Epithelial cell of prostate (primary cell): ENCODE measurements around the gene IDUA.
"Not testable (repeated sequence)": the region's sequence is repeated elsewhere in the genome, so short reads cannot be mapped to it uniquely, and the experiment has no call there.

Source experiments
- DNase-seq: peaks from one replicate; pipeline ENCODE4 v3.0.0-alpha.2; 2011; ENCODE audit warnings: low read depth, low spot score
- H3K27ac ChIP-seq: fragments of 450-650 bp; 2 replicates; pipeline ENCODE4 v1.5.1; 2017; ENCODE audit warnings: mild to moderate bottlenecking

Gene IDUA

GRCh38 chr4:999240-999863 is 12.5 kb downstream of the IDUA start:
- DNase-seq, H3K27ac ChIP-seq: not testable (repeated sequence)

GRCh38 chr4:999882-1000425 is 13.1 kb downstream of the IDUA start:
- no peak for DNase-seq
- H3K27ac ChIP-seq = no peak overlapping the region

- no peak overlapping the region for H3K27ac ChIP-seq
- DNase-seq = no peak
Observed at GRCh38 chr4:1000686-1001260, 13.9 kb downstream of the IDUA start.

GRCh38 chr4:1001561-1002130 is 14.8 kb downstream of the IDUA start:
- DNase-seq = no peak
- no peak overlapping the region for H3K27ac ChIP-seq

GRCh38 chr4:1002131-1002630 is 15.3 kb downstream of the IDUA start:
- H3K27ac ChIP-seq = no peak overlapping the region
- no peak for DNase-seq

- DNase-seq = no peak
- no peak overlapping the region for H3K27ac ChIP-seq
Observed at GRCh38 chr4:1002631-1003251, 15.9 kb downstream of the IDUA start.

GRCh38 chr4:1003271-1004070 is 16.6 kb downstream of the IDUA start:
- H3K27ac ChIP-seq = no peak overlapping the region
- DNase-seq = no peak

- no peak for DNase-seq
- no peak overlapping the region for H3K27ac ChIP-seq
Observed at GRCh38 chr4:1004071-1004418, 17.2 kb downstream of the IDUA start.

GRCh38 chr4:1004557-1005485 is 18.0 kb downstream of the IDUA start:
- DNase-seq = no peak

GRCh38 chr4:1006856-1007255 is 20.0 kb downstream of the IDUA start:
- peak overlapping the region; percentile 24 for H3K27ac ChIP-seq
- DNase-seq = no peak

More at GRCh38 chr4:1004557-1005485, 18.0 kb downstream of the IDUA start:
- no peak overlapping the region for H3K27ac ChIP-seq

GRCh38 chr4:1008840-1009541 is 22.1 kb downstream of the IDUA start:
- no peak overlapping the region for H3K27ac ChIP-seq
- DNase-seq = no peak

GRCh38 chr4:1009542-1010394 is 22.9 kb downstream of the IDUA start:
- H3K27ac ChIP-seq = peak overlapping the region; percentile 95
- no peak for DNase-seq

- peak; percentile 87 for DNase-seq
- H3K27ac ChIP-seq = peak overlapping the region; percentile 95
Observed at GRCh38 chr4:1010395-1011021, 23.7 kb downstream of the IDUA start.

GRCh38 chr4:1011022-1011665 is 24.3 kb downstream of the IDUA start, which contains the start of gene FGFRL1:
Gene FGFRL1, plus strand, starts transcription at chr4:1011626. Its CDS starts 860 bp downstream, at chr4:1012486.
- DNase-seq = peak; percentile 34
- H3K27ac ChIP-seq = peak within 1 kb of the TSS; percentile 95

GRCh38 chr4:1011666-1012033 is 24.8 kb downstream of the IDUA start:
- no peak for DNase-seq
- peak overlapping the region; percentile 95 for H3K27ac ChIP-seq

- DNase-seq = no peak
- peak overlapping the region; percentile 95 for H3K27ac ChIP-seq
Observed at GRCh38 chr4:1012034-1012739, 25.3 kb downstream of the IDUA start.
